Measurements from ENCODE around the gene APOBEC2.

Gene APOBEC2

GRCh38 chr6:41053041-41053440 lies at the start of gene APOBEC2:
APOBEC2 (plus strand) TSS chr6:41053202; CDS start chr6:41053348, 146 bp downstream.
- no peak for TF ChIP-seq CTCF (IDR thresholded peaks at IDR 0.05)

DNA sequence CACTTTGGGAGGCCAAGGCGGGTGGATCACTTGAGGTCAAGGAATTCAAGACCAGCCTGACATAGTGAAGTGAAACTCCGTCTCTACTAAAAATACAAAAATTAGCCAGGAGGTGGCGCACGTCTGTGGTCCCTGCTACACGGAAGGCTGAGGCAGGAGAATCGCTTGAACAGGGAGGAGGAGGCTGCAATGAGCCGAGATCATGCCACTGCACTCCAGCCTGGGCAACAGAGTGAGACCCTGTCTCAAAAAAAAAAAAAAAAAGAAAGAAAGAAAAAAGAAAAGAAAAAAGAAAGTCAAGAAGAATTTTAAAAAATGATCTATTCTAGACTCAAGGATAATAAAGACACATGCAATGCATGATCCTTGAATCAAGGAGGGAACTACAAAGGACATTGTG lies 46.8 kb upstream of the APOBEC2 start:
- peak; percentile 57 for TF ChIP-seq CTCF (IDR thresholded peaks at IDR 0.05)

- no peak for TF ChIP-seq CTCF (IDR thresholded peaks at IDR 0.05)
Measured at GRCh38 chr6:41008011-41008410, 45.0 kb upstream of the APOBEC2 start.

DNA sequence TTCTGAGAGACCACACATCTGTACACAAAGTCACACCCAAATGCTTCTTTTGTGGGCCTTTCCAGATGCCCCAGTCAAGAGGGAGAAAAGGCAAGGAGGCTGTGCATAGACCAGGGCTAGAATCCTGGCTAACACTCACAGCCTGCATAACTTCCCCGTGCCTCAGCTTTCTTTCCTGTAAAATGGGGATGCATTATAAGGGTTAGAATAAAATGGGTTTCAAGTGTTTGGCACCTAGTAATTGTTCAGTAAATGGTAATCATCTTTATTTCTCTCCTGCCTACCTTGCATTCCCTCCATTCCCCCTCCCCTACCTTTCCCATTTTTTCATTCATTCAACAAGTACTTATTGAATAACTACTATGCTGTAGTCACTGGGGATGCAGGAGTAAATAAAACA lies 43.3 kb upstream of the APOBEC2 start:
- no peak for TF ChIP-seq CTCF (IDR thresholded peaks at IDR 0.05)

- no peak for TF ChIP-seq CTCF (IDR thresholded peaks at IDR 0.05)
Measured at GRCh38 chr6:41011673-41012072, 41.3 kb upstream of the APOBEC2 start.

GRCh38 chr6:41013466-41014153 lies 39.4 kb upstream of the APOBEC2 start:
- no peak for TF ChIP-seq CTCF (IDR thresholded peaks at IDR 0.05)

DNA sequence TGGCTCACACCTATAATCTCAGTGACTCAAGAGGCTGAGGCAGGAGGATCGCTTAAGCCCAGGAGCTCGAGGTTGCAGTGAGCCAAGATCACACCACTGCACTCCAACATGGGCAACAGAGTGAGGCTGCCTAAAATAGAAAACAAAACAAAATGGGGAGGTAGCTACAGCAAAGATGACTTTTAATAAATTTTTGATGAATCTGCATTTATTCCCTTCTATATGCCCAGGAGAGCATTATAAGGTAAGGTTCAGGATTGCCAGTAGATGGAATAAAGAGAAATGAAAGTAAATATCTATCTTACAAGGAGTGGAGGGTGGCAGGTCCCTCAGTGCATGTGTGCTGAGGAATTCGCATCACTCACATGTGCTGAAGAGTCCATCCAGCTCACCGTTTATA lies 38.2 kb upstream of the APOBEC2 start:
- TF ChIP-seq CTCF (IDR thresholded peaks at IDR 0.05), result no peak

DNA sequence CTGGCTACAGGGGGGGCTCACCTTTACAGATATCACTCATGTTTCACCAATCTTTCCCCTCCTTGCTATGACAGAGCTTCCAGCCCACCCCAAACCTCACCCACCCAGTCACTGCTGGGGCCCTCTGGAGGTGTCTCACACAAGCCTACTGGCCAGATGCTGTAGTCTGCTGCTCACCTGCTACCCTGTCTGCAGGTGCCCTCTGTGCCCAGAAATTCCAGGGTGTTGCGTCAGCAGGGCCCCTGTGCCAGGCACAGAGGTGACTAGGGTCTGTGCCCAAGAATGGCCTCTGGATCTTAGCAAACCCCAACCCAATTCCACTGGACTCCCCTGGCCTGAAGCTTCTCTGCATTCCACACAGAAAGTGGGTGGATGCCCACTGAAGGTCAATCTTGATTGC lies 35.3 kb upstream of the APOBEC2 start:
- no peak for TF ChIP-seq CTCF (IDR thresholded peaks at IDR 0.05)

Measured in LNCAP (cell line).